Uterus (tissue), 2 donors: ENCODE results near the gene ASTN2.

ENCODE experiments used
- CTCF ChIP-seq, 4 experiments: fragments of 200-600 bp in 2 of 4; fragments of 450-650 bp in 2 of 4; sonication (generic) in 2 of 4; IDR thresholded peaks; one replicate each; pipeline ENCODE4 v1.5.1; 2016 to 2019; ENCODE audit warnings: antibody characterized with exemption in 4 of 4, mild to moderate bottlenecking in 2 of 4, moderate library complexity in 1 of 4
- POLR2A ChIP-seq, 2 donors: fragments of 450-650 bp; IDR thresholded peaks; one replicate each; pipeline ENCODE4 v1.6.1; 2016; ENCODE audit warnings: antibody characterized with exemption in 2 of 2, mild to moderate bottlenecking in 1 of 2, moderate library complexity in 1 of 2

DNA sequence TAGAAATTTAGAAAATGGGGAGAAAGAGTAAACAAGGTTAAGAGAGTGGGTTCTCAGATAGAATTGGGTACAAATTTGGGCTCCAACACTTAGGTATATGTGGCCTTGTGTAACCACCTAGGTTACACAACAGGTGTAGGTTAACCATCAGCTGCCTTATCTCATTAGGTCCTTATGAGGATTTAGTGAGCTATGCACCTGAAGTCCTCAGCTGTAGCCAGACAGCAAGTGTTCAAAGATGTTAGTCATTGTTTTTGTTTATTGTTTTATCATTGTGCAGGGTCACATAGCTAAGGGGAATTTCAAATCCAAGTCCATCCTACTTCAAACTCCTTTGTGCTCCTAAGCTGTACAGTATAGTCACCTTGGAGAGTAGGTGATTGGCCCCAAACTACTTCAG is 728.7 kb downstream of the ASTN2 start:
- no peak for TF ChIP-seq CTCF (IDR thresholded peaks at IDR 0.05)
- no peak for TF ChIP-seq POLR2A (IDR thresholded peaks at IDR 0.05)
